RKO (cell line): ENCODE measurements around the gene UNKL.

Source experiments
- DNase-seq: peaks from one replicate; pipeline ENCODE4 v3.0.0-alpha.2; 2016; ENCODE audit warnings: low spot score

UNKL gene

GRCh38 chr16:1430759-1431496, 16.4 kb upstream of the UNKL start, which contains the start of gene PERCC1:
Gene PERCC1 (plus strand): TSS chr16:1431078. CDS start chr16:1432594, 1,516 bp downstream.
- no peak for DNase-seq

GRCh38 chr16:1430214-1430758, 15.8 kb upstream of the UNKL start:
- DNase-seq, result no peak

- no peak for DNase-seq
Measured at GRCh38 chr16:1429631-1430030, 15.1 kb upstream of the UNKL start.

GRCh38 chr16:1429012-1429411, 14.5 kb upstream of the UNKL start:
- no peak for DNase-seq

- DNase-seq, result no peak
Measured at GRCh38 chr16:1428511-1428910, 14.0 kb upstream of the UNKL start.

- DNase-seq, result no peak
Measured at GRCh38 chr16:1427473-1428461, 13.3 kb upstream of the UNKL start.

- DNase-seq, result no peak
Measured at GRCh38 chr16:1426734-1427471, 12.4 kb upstream of the UNKL start.

GRCh38 chr16:1425616-1426370, 11.3 kb upstream of the UNKL start:
- no peak for DNase-seq

DNA sequence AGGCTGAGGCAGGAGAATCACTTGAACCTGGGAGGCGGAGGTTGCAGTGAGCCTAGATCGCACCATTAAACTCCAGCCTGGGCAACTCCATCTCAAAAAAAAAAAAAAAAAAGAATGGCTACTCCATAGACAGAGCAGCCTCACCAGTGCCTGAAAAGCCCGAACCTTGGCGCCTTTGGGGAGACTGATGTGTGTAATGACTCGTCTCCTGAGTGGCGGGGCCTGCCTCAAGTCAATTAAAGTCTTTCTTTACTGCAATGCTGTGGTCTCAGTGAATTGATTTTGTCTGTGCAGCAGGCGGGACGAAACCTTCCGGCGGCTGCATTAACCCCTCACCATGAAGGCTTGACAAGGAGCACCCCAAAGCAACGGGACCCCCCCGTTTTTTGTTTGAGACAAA, 9.5 kb upstream of the UNKL start:
- DNase-seq, result no peak

- DNase-seq, result no peak
Measured at GRCh38 chr16:1422076-1422475, 7.6 kb upstream of the UNKL start.

DNA sequence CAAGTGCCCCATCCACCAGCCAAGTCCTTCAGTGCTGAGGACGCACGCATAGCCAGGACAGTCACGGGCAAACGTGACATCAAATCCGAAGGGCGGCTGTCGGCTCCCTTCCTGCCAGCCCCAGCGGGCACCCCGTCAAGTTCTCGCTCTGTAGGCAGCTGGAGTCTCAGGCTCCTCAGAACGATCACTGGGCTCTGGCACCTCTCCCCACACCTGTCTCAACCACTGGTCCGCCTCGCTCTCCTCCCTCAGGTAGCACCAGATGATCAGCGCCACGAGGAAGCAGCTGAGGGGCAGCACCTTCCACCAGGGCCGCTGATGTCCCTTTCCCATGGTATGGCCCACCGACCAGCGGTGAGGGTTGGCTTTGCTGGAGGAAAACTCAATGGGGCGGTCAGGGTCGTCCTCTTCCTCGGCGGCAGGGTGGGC, 5.6 kb upstream of the UNKL start:
- peak; percentile 50 for DNase-seq

GRCh38 chr16:1416521-1416941, 2.0 kb upstream of the UNKL start:
- no peak for DNase-seq

- DNase-seq, result peak; percentile 44
Measured at GRCh38 chr16:1413684-1414531, 596 bp downstream of the UNKL start.

- DNase-seq, result no peak
Measured at GRCh38 chr16:1412847-1413246, 1.7 kb downstream of the UNKL start.

GRCh38 chr16:1408171-1408837, 6.2 kb downstream of the UNKL start:
- peak; percentile 86 for DNase-seq

DNA sequence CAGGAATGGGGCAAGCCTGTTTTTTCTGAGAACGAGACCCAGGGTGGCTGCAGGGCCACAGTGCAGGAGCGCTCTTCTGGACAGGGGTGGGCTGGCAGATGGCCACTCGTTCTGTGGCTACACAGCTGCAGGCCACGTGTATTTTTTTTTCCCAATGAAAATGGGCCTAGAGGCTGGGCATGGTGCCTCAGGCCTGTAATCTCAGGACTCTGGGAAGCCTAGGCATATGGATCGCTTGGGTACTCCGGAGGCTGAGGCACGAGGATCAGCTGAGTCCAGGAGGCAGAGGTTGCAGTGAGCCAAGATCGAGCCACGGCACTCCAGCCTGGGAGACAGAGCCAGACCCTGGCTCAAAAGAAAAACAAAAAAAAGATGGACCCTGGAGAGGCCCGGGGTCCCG, 6.8 kb downstream of the UNKL start:
- no peak for DNase-seq

DNA sequence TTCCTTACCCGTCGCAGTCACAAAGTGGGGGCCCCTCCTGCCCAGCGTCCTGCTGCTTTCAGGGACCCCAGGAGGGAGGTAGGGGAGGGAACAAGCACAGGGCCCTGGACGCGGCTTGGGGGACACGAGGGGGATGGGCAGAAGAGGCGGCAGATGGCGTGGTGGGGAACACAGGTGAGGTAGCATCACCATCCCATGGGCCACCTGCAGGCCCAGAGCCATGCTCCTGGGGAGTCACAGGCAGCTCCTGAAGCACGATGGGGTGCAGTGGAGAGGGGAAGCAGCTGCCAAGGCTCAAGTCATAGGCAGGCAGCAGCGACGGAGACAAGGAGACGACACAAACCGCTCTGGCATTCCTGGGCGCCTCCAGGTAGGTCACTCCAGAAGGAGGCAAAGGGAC, 10.8 kb downstream of the UNKL start:
- no peak for DNase-seq

GRCh38 chr16:1403036-1403435, 11.5 kb downstream of the UNKL start:
- DNase-seq, result no peak

DNA sequence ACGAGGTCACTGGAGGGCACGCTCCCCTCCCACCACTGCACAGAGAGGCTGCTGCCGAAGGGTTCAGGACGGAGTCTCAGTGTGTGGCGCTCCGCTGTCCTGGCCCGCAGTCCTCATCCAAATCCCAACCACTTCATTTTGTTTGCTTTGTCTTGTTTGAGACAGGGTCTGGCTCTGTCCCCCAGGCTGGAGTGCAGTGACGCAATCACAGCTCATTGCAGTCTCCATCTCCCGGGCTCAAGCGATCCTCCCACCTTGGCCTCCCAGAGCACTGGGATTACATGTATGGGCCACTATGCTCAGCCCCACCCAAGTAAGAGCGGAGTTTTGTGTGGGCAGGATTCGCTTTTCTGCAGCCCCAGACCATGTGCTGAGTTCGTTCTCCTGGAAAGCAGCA, 12.7 kb downstream of the UNKL start:
- DNase-seq, result no peak
